Measurements from ENCODE around the gene CIDEB. TPM values are rescaled to one million over a fixed set of nuclear protein-coding genes. Genes with fewer than 3 reads are reported as not detected.

Gene CIDEB
- total and polyA plus RNA-seq, 10 of the 15 experiments (the other 5 are each of a cell fraction or from before 2014, with no cell fraction given) = 0.34 to 6.3 (median 3.2) TPM

GRCh38 chr14:24348186-24348585 is 40.4 kb upstream of the CIDEB start:
- Histone ChIP-seq H3K27ac (ENCODE audit: control insufficient read depth, insufficient read depth) (no peak overlapping the region), H3K4me3 (no peak overlapping the region), H3K27me3 (replicated peaks in 1 of 2; ENCODE audit: control insufficient read depth in 2 of 2, insufficient read depth in 2 of 2, low read length in 1 of 2) (peaks cover 1 to 4% of the 10 kb centered on the region in 2 experiments; a peak in 3 of 4 replicates), H3K9ac (ENCODE audit: control insufficient read depth, insufficient read depth, low read length) (no peak overlapping the region), H3K4me1 (ENCODE audit: control insufficient read depth, insufficient read depth, low read length) (no peaks in the 10 kb centered on the region), H3K9me3 (replicated peaks; ENCODE audit: control insufficient read depth, insufficient read depth, low read length) (no peaks in the 10 kb centered on the region), H4K20me1 (ENCODE audit: control insufficient read depth, insufficient read depth) (no peaks in the 10 kb centered on the region), H3K79me2 (ENCODE audit: control insufficient read depth, insufficient read depth, low read length) (no peaks in the 10 kb centered on the region), H3K4me2 (ENCODE audit: control insufficient read depth, insufficient read depth) (no peak overlapping the region), H2AFZ (ENCODE audit: control insufficient read depth, low read depth, low read length) (no peak overlapping the region), H3K36me3 (ENCODE audit: control insufficient read depth in 2 of 2, insufficient read depth in 2 of 2, low read length in 1 of 2) (no peaks in the 10 kb centered on the region)
- DNase-seq (ENCODE audit: low read depth, low spot score) = no peak
- ChIA-PET SMC1A (ENCODE audit: uncharacterized antibody, unreplicated experiment) (interaction anchor here (0.7 to 1.9 kb wide), 3 partner anchors 10 to 84 kb away, joined by 3 to 8 read pairs (median 5); no protein-coding TSS in a partner anchor), CTCF (interaction anchor here (0.6 to 4.5 kb wide), 7 partner anchors 15 to 790 kb away, joined by 3 to 39 read pairs (median 4); no protein-coding TSS in a partner anchor), RAD21 (ENCODE audit: unreplicated experiment) (interaction anchor here (2.0 to 2.2 kb wide), 2 partner anchors 14 to 83 kb away, joined by 7 read pairs; partner anchors contain the start of gene ADCY4), POLR2A (interaction anchor here (0.7 kb wide), 2 partner anchors 279 to 545 kb away, joined by 3 to 4 read pairs; no protein-coding TSS in a partner anchor)
- WGBS (ENCODE audit: insufficient coverage, insufficient replicate concordance, low lambda C conversion rate, missing lambda C conversion rate) = 97% methylated on average over 2 of the region's 2 CpGs
- no peak for ATAC-seq
- intact Hi-C loops (cut with micrococcal nuclease; ENCODE audit: unreplicated experiment) = no loop called here
- no peak for TF ChIP-seq CBX3 (IDR thresholded peaks at IDR 0.05; ENCODE audit: borderline replicate concordance, low read depth)
- no peak for TF ChIP-seq SPI1 (IDR thresholded peaks at IDR 0.05; ENCODE audit: borderline replicate concordance, insufficient read depth, low read depth, low read length)
- TF ChIP-seq, protein P1, sequence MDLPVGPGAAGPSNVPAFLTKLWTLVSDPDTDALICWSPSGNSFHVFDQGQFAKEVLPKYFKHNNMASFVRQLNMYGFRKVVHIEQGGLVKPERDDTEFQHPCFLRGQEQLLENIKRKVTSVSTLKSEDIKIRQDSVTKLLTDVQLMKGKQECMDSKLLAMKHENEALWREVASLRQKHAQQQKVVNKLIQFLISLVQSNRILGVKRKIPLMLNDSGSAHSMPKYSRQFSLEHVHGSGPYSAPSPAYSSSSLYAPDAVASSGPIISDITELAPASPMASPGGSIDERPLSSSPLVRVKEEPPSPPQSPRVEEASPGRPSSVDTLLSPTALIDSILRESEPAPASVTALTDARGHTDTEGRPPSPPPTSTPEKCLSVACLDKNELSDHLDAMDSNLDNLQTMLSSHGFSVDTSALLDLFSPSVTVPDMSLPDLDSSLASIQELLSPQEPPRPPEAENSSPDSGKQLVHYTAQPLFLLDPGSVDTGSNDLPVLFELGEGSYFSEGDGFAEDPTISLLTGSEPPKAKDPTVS (IDR thresholded peaks at IDR 0.05; ENCODE audit: low read depth, low read length) = no peak
- no peak for TF ChIP-seq STAT3 (IDR thresholded peaks at IDR 0.05; ENCODE audit: low read depth, low read length)
- TF ChIP-seq NBN (IDR thresholded peaks at IDR 0.05) = no peak
- TF ChIP-seq FOS (IDR thresholded peaks at IDR 0.05; ENCODE audit: borderline replicate concordance, extremely low read depth, insufficient read length) = no peak
- no peak for TF ChIP-seq ZNF207 (IDR thresholded peaks at IDR 0.05; ENCODE audit: borderline replicate concordance)
- TF ChIP-seq POU2F2 (IDR thresholded peaks at IDR 0.05; ENCODE audit: borderline replicate concordance, low read depth, low read length) = no peak
- TF ChIP-seq, protein P2, sequence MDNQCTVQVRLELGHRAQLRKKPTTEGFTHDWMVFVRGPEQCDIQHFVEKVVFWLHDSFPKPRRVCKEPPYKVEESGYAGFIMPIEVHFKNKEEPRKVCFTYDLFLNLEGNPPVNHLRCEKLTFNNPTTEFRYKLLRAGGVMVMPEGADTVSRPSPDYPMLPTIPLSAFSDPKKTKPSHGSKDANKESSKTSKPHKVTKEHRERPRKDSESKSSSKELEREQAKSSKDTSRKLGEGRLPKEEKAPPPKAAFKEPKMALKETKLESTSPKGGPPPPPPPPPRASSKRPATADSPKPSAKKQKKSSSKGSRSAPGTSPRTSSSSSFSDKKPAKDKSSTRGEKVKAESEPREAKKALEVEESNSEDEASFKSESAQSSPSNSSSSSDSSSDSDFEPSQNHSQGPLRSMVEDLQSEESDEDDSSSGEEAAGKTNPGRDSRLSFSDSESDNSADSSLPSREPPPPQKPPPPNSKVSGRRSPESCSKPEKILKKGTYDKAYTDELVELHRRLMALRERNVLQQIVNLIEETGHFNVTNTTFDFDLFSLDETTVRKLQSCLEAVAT (IDR thresholded peaks at IDR 0.05) = no peak
- TF ChIP-seq YBX1 (IDR thresholded peaks at IDR 0.05) = no peak
- TF ChIP-seq, protein P3, sequence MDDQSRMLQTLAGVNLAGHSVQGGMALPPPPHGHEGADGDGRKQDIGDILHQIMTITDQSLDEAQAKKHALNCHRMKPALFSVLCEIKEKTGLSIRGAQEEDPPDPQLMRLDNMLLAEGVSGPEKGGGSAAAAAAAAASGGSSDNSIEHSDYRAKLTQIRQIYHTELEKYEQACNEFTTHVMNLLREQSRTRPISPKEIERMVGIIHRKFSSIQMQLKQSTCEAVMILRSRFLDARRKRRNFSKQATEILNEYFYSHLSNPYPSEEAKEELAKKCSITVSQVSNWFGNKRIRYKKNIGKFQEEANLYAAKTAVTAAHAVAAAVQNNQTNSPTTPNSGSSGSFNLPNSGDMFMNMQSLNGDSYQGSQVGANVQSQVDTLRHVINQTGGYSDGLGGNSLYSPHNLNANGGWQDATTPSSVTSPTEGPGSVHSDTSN (IDR thresholded peaks at IDR 0.05; ENCODE audit: insufficient replicate concordance, low read depth, low read length) = no peak
- TF ChIP-seq CBFB (IDR thresholded peaks at IDR 0.05; ENCODE audit: low read depth) = no peak
- TF ChIP-seq ZNF274 (IDR thresholded peaks at IDR 0.05; ENCODE audit: insufficient read depth, insufficient read length) = no peak
- no peak for TF ChIP-seq MYB (IDR thresholded peaks at IDR 0.05; ENCODE audit: borderline replicate concordance, low read depth, low read length)
- no peak for TF ChIP-seq WRNIP1 (IDR thresholded peaks at IDR 0.05; ENCODE audit: borderline replicate concordance, low read depth, low read length)
- no peak for TF ChIP-seq PML (IDR thresholded peaks at IDR 0.05; ENCODE audit: low read length)
- no TSS peak for BruUV-seq (replicated peaks)
- in situ Hi-C loops (cut with MboI) = no loop called here
- FAIRE-seq = no peak
